Activated T-cell treated with anti-CD3 and anti-CD28 coated beads for 1 hour (primary cell): ENCODE data around the gene LORICRIN.

ENCODE experiments used
- DNase-seq: peaks from one replicate; pipeline ENCODE4 v3.0.0-alpha.2; 2020; ENCODE audit warnings: low read depth

LORICRIN gene

DNA sequence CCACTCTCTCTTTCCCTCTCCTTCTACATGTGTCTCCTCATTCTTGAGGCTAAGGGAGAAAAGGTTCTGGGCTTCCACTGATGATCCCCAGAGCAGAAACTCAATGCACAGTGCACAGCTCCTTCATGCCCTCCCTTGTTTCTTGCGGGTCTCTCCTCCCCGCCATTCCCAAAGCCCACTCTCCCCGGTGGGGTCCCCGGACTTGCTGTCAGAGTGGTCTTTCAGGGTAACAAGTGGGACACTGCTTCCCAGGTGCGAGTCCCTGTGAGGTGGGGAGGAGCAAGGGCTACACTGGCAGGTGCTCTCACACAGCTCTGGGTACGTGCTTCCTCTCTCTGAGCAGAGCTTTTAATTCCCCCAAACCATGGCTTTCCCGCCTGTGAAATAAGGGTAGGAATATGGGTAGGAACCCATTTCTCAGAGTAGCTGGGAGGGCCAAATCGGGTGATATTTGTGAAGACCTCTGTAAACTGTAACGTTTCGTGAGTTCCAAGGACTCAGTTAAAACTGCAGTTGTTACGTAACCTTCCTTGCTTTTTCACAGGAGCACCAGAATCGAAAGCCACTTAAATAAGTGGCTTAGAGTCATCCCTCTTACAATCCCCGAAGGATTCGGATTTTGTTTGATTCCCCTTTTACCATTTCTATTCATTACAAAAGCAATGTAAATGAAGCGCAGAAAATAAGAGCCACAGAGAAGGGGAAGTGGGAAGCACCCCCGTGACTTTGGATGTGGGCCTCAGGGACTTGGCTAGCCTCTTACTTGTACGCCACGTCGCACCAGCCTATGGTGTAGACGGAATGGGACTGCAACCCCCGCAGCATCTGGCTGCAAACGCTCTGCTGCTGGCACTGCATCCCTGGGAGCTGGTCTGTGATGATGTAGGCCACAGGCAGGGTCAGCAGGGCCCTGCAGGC is 47.1 kb downstream of the LORICRIN start:
- DNase-seq, result no peak

DNA sequence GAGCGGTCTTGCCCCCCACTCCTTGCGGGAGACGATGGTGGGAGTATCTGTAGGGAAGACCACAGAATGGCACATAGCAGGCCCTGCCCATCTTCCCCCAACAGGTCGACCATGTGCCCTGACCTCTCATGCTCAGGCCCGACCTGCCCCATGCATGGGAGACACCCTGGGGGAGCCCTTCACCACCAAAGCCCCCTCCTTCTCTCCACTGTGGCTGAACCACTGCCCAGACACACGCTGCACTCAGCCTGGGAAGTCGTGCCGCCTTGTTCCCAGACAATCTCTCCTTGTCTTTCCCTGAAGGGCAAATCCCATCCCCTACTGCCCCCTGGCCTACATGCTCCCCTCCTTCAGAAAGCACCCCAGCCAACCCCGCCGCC is 47.7 kb downstream of the LORICRIN start:
- no peak for DNase-seq

DNA sequence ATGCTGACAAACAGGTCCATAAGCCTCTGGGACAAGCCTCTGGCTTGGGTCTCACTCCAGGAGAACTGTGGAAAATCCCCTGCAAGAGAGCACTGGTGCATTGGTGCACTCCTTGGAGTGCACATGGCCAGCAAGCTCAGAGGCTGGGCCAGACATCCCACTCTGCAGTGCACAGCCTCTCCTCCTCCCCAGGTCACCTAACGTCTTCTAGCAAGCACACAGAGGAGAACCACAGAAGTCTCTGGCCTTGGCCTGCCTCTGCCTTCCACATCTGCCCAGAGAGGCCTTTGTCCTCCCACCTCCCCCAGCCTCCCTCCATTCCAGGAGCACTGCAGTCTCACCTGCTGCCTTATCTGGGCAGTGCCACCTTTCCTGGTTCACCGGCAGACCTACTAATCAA is 49.1 kb downstream of the LORICRIN start:
- no peak for DNase-seq

DNA sequence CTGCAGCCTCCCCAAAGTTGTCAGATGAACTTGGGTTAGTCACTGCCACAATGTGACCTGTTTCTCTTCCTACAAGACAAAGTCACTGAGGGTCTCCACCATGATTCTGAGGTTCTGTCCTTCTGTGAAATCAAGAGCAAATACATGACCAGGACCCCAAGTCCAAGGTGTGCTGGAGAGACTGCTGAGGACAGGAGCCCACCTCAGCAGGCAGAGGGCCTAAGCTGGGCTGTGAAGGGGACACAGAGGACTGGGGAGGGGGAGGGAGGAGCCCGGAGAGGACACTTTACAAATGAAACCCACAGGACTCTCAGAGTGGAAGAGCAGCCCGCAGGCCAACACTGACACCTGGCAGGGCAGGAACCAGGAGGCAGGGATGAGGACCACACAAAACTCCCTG is 50.0 kb downstream of the LORICRIN start:
- no peak for DNase-seq

DNA sequence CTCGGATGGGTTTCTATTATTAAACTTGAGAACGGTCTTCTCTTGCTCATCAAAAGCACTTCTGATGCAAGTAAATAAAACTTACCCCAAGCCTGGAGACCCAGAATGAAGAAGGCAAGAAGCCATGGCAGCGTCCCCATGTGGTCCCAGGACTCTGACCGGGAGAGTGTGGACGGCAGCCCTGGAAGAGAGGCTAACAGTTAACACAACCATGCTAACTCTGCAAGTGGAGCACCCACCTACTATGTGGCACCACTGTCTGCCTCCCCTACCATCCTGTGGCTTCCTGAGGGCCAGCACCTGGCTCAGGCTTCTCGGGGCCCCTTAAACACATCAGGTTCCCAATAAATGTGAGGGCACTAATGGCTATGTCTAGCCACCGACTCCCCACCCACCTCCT is 51.0 kb downstream of the LORICRIN start:
- DNase-seq, result no peak
